BE2C (cell line): ENCODE data around the gene CAMK1D.

Source experiments
- DNase-seq: peaks from one replicate; pipeline ENCODE4 v3.0.0-alpha.2; 2020
- H3K27me3 ChIP-seq: fragments of 250-450 bp; sonication (Bioruptor Pico); 2 replicates; pipeline ENCODE4 v1.5.1; 2020; ENCODE audit warnings: mild to moderate bottlenecking
- H3K36me3 ChIP-seq: fragments of 250-450 bp; sonication (Bioruptor Pico); 2 replicates; pipeline ENCODE4 v1.5.1; 2020; ENCODE audit warnings: mild to moderate bottlenecking
- H3K4me1 ChIP-seq: fragments of 250-450 bp; sonication (Bioruptor Pico); 2 replicates; pipeline ENCODE4 v1.5.1; 2020
- H3K4me3 ChIP-seq: 2 replicates; pipeline ENCODE4 v1.5.1; 2011; ENCODE audit warnings: low read depth, low read length
- H3K9me3 ChIP-seq: fragments of 250-450 bp; sonication (Bioruptor Pico); 2 replicates; pipeline ENCODE4 v1.5.1; 2020
- TF ChIP-seq, protein P1 (sequence below): IDR thresholded peaks from 2 replicates; pipeline ENCODE4 v1.5.1; 2012; ENCODE audit warnings: mild to moderate bottlenecking, low read depth, low read length

Gene CAMK1D

GRCh38 chr10:12586741-12587140 is 237.4 kb downstream of the CAMK1D start:
- Histone ChIP-seq H3K36me3 (no peaks in the 10 kb centered on the region), H3K4me1 (no peaks in the 10 kb centered on the region; the same call in 1 of the 2 replicates), H3K9me3 (no peaks in the 10 kb centered on the region; the same call in 1 of the 2 replicates), H3K27me3 (no peaks in the 10 kb centered on the region), H3K4me3 (no peak overlapping the region)
- no peak for DNase-seq
- TF ChIP-seq, protein P1, sequence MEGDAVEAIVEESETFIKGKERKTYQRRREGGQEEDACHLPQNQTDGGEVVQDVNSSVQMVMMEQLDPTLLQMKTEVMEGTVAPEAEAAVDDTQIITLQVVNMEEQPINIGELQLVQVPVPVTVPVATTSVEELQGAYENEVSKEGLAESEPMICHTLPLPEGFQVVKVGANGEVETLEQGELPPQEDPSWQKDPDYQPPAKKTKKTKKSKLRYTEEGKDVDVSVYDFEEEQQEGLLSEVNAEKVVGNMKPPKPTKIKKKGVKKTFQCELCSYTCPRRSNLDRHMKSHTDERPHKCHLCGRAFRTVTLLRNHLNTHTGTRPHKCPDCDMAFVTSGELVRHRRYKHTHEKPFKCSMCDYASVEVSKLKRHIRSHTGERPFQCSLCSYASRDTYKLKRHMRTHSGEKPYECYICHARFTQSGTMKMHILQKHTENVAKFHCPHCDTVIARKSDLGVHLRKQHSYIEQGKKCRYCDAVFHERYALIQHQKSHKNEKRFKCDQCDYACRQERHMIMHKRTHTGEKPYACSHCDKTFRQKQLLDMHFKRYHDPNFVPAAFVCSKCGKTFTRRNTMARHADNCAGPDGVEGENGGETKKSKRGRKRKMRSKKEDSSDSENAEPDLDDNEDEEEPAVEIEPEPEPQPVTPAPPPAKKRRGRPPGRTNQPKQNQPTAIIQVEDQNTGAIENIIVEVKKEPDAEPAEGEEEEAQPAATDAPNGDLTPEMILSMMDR: no peak

DNA sequence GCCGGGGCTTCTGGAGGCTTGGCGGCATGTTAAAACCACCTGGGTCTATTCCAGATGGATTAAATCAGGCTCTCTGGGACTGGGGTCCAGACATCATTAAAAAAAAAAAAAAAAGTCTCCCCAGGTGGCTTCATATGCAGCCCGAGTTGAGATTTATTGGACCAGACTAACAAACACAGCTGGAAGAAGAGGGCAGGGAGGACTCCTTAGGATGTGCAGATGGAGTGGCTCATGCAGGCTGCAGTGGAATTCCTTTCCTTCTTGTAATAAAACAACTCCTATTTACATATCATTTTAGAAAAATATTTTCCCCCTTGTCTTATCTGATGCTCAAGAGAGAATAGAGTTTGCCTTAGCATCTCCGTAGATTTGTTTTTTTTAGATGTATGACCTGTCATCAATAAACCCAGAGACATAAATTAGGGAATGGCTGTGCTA is 238.1 kb downstream of the CAMK1D start:
- no peaks in the 10 kb centered on the region for H3K27me3 ChIP-seq
- TF ChIP-seq, protein P1: no peak
- no peaks in the 10 kb centered on the region; the same call in 1 of the 2 replicates for H3K9me3 ChIP-seq
- H3K4me1 ChIP-seq: no peaks in the 10 kb centered on the region; the same call in 1 of the 2 replicates
- no peak for DNase-seq
- H3K36me3 ChIP-seq: no peaks in the 10 kb centered on the region
- H3K4me3 ChIP-seq: no peak overlapping the region

- no peak for DNase-seq
- H3K4me3 ChIP-seq: no peak overlapping the region
- TF ChIP-seq, protein P1: no peak
- no peaks in the 10 kb centered on the region for H3K36me3 ChIP-seq
- H3K27me3 ChIP-seq: no peaks in the 10 kb centered on the region
- H3K4me1 ChIP-seq: no peaks in the 10 kb centered on the region; the same call in 1 of the 2 replicates
- H3K9me3 ChIP-seq: no peaks in the 10 kb centered on the region; the same call in 1 of the 2 replicates
Observed at GRCh38 chr10:12588091-12588860, 238.9 kb downstream of the CAMK1D start.

GRCh38 chr10:12589291-12589690 is 239.9 kb downstream of the CAMK1D start:
- H3K27me3 ChIP-seq: no peaks in the 10 kb centered on the region
- TF ChIP-seq, protein P1: no peak
- no peaks in the 10 kb centered on the region for H3K36me3 ChIP-seq
- no peaks in the 10 kb centered on the region; the same call in 1 of the 2 replicates for H3K4me1 ChIP-seq
- H3K9me3 ChIP-seq: no peaks in the 10 kb centered on the region; the same call in 1 of the 2 replicates
- no peak for DNase-seq
- H3K4me3 ChIP-seq: no peak overlapping the region

- DNase-seq: no peak
- Histone ChIP-seq H3K27me3 (no peaks in the 10 kb centered on the region), H3K4me1 (no peaks in the 10 kb centered on the region), H3K36me3 (no peaks in the 10 kb centered on the region), H3K9me3 (no peaks in the 10 kb centered on the region; the same call in 1 of the 2 replicates), H3K4me3 (no peak overlapping the region)
- TF ChIP-seq, protein P1: no peak
Observed at GRCh38 chr10:12589791-12590190, 240.4 kb downstream of the CAMK1D start.
